Measurements from ENCODE around the gene WNT4. TPM values are rescaled to one million over a fixed set of nuclear protein-coding genes. Genes with fewer than 3 reads are reported as not detected.

Gene WNT4
- total RNA-seq, 4 donors from 2014 or later: 0.12 to 0.27 (median 0.27) TPM; not detected in 1

- TF ChIP-seq EP300 (IDR thresholded peaks at IDR 0.05) (no peak), POLR2AphosphoS5 (IDR thresholded peaks at IDR 0.05) (no peak), POLR2A (IDR thresholded peaks at IDR 0.05) (no peak), CTCF (IDR thresholded peaks at IDR 0.05) (no peak)
- Histone ChIP-seq H3K27ac (no peak overlapping the region), H3K27me3 (no peaks in the 10 kb centered on the region), H3K4me3 (no peak overlapping the region), H3K4me1 (no peaks in the 10 kb centered on the region), H3K9me3 (no peaks in the 10 kb centered on the region), H3K36me3 (no peaks in the 10 kb centered on the region)
- 83 to 92% methylated on average over 3 to 4 of the region's 4 CpGs for WGBS, 2 donors (ENCODE audit: low coverage in 1 of 2)
- no peak for ATAC-seq
Observed at GRCh38 chr1:22158654-22159053, 15.8 kb upstream of the WNT4 start.

GRCh38 chr1:22157359-22157966 is 14.6 kb upstream of the WNT4 start:
- Histone ChIP-seq H3K4me3 (no peak overlapping the region), H3K27ac (no peak overlapping the region), H3K9me3 (no peaks in the 10 kb centered on the region), H3K4me1 (no peaks in the 10 kb centered on the region), H3K27me3 (no peaks in the 10 kb centered on the region), H3K36me3 (no peaks in the 10 kb centered on the region)
- TF ChIP-seq EP300 (IDR thresholded peaks at IDR 0.05): no peak
- TF ChIP-seq POLR2AphosphoS5 (IDR thresholded peaks at IDR 0.05): no peak
- no peak for TF ChIP-seq CTCF (IDR thresholded peaks at IDR 0.05)
- no peak for TF ChIP-seq POLR2A (IDR thresholded peaks at IDR 0.05)
- ATAC-seq: no peak
- WGBS, 2 donors (ENCODE audit: low coverage in 1 of 2): 80 to 100% methylated on average over 1 to 5 of the region's 9 CpGs

- Histone ChIP-seq H3K36me3 (no peaks in the 10 kb centered on the region), H3K4me3 (no peak overlapping the region), H3K27ac (no peak overlapping the region), H3K9me3 (no peaks in the 10 kb centered on the region), H3K4me1 (no peaks in the 10 kb centered on the region), H3K27me3 (no peaks in the 10 kb centered on the region)
- 83 to 100% methylated on average over 1 to 3 of the region's 4 CpGs for WGBS, 2 donors (ENCODE audit: low coverage in 1 of 2)
- no peak for ATAC-seq
- TF ChIP-seq POLR2AphosphoS5 (IDR thresholded peaks at IDR 0.05) (no peak), POLR2A (IDR thresholded peaks at IDR 0.05) (no peak), CTCF (IDR thresholded peaks at IDR 0.05) (no peak), EP300 (IDR thresholded peaks at IDR 0.05) (no peak)
Observed at GRCh38 chr1:22155517-22155916, 12.6 kb upstream of the WNT4 start.

GRCh38 chr1:22154626-22155025 is 11.7 kb upstream of the WNT4 start:
- no peak overlapping the region for H3K4me3 ChIP-seq
- no peak overlapping the region for H3K27ac ChIP-seq
- peaks cover under 1% of the 10 kb centered on the region for H3K27me3 ChIP-seq
- WGBS, 2 donors (ENCODE audit: low coverage in 1 of 2): 84 to 88% methylated on average over 1 to 3 of the region's 6 CpGs
- TF ChIP-seq POLR2AphosphoS5 (IDR thresholded peaks at IDR 0.05) (no peak), POLR2A (IDR thresholded peaks at IDR 0.05) (no peak), EP300 (IDR thresholded peaks at IDR 0.05) (no peak), CTCF (IDR thresholded peaks at IDR 0.05) (no peak)
- H3K4me1 ChIP-seq: no peaks in the 10 kb centered on the region
- no peaks in the 10 kb centered on the region for H3K36me3 ChIP-seq
- ATAC-seq: no peak
- H3K9me3 ChIP-seq: no peaks in the 10 kb centered on the region

GRCh38 chr1:22153660-22154437 is 11.0 kb upstream of the WNT4 start:
- no peak for ATAC-seq
- WGBS, 2 donors (ENCODE audit: low coverage in 1 of 2): 69 to 88% methylated on average over 7 to 17 of the region's 25 CpGs
- H3K4me3 ChIP-seq: no peak overlapping the region

More at GRCh38 chr1:22153660-22154437, 11.0 kb upstream of the WNT4 start:
- Histone ChIP-seq H3K4me1 (no peaks in the 10 kb centered on the region), H3K9me3 (no peaks in the 10 kb centered on the region), H3K27ac (no peak overlapping the region), H3K27me3 (peaks cover 8% of the 10 kb centered on the region), H3K36me3 (no peaks in the 10 kb centered on the region)
- TF ChIP-seq EP300 (IDR thresholded peaks at IDR 0.05) (no peak), POLR2AphosphoS5 (IDR thresholded peaks at IDR 0.05) (no peak), POLR2A (IDR thresholded peaks at IDR 0.05) (no peak), CTCF (IDR thresholded peaks at IDR 0.05) (no peak)

Measured in gastroesophageal sphincter (tissue), 4 donors.